ENCODE results near the gene PLXND1.

PLXND1 gene

GRCh38 chr3:129554356-129555152 lies 51.9 kb downstream of the PLXND1 start:
- peak; percentile 38 for DNase-seq (ENCODE audit: low read depth)
- H3K4me3 ChIP-seq (ENCODE audit: low read depth, low read length) = no peak overlapping the region
- TF ChIP-seq CTCF (IDR thresholded peaks at IDR 0.05; ENCODE audit: low read depth, low read length) (no peak), MYC (IDR thresholded peaks at IDR 0.05; ENCODE audit: low read depth, low read length) (no peak), POLR2A (IDR thresholded peaks at IDR 0.05; ENCODE audit: extremely low read depth, insufficient read length) (no peak), MAX (IDR thresholded peaks at IDR 0.05; ENCODE audit: low read depth, low read length) (no peak)

- TF ChIP-seq MYC (IDR thresholded peaks at IDR 0.05; ENCODE audit: low read depth, low read length) = no peak
- TF ChIP-seq POLR2A (IDR thresholded peaks at IDR 0.05; ENCODE audit: extremely low read depth, insufficient read length) = no peak
- no peak for TF ChIP-seq CTCF (IDR thresholded peaks at IDR 0.05; ENCODE audit: low read depth, low read length)
- no peak for TF ChIP-seq MAX (IDR thresholded peaks at IDR 0.05; ENCODE audit: low read depth, low read length)
- H3K4me3 ChIP-seq (ENCODE audit: low read depth, low read length) = no peak overlapping the region
- peak; percentile 46 for DNase-seq (ENCODE audit: low read depth)
These were observed 52.8 kb downstream of the PLXND1 start for GRCh38 chr3:129553719-129554118.

GRCh38 chr3:129553171-129553570 lies 53.3 kb downstream of the PLXND1 start:
- TF ChIP-seq CTCF (IDR thresholded peaks at IDR 0.05; ENCODE audit: low read depth, low read length) (no peak), MYC (IDR thresholded peaks at IDR 0.05; ENCODE audit: low read depth, low read length) (no peak), POLR2A (IDR thresholded peaks at IDR 0.05; ENCODE audit: extremely low read depth, insufficient read length) (no peak), MAX (IDR thresholded peaks at IDR 0.05; ENCODE audit: low read depth, low read length) (no peak)
- no peak for DNase-seq (ENCODE audit: low read depth)
- no peak overlapping the region for H3K4me3 ChIP-seq (ENCODE audit: low read depth, low read length)

- TF ChIP-seq MYC (IDR thresholded peaks at IDR 0.05; ENCODE audit: low read depth, low read length) (no peak), CTCF (IDR thresholded peaks at IDR 0.05; ENCODE audit: low read depth, low read length) (no peak), MAX (IDR thresholded peaks at IDR 0.05; ENCODE audit: low read depth, low read length) (no peak), POLR2A (IDR thresholded peaks at IDR 0.05; ENCODE audit: extremely low read depth, insufficient read length) (no peak)
- DNase-seq (ENCODE audit: low read depth) = no peak
- H3K4me3 ChIP-seq (ENCODE audit: low read depth, low read length) = no peak overlapping the region
These were observed 54.0 kb downstream of the PLXND1 start for GRCh38 chr3:129552287-129553050.

- no peak for TF ChIP-seq POLR2A (IDR thresholded peaks at IDR 0.05; ENCODE audit: extremely low read depth, insufficient read length)
- no peak for TF ChIP-seq MYC (IDR thresholded peaks at IDR 0.05; ENCODE audit: low read depth, low read length)
- no peak for TF ChIP-seq MAX (IDR thresholded peaks at IDR 0.05; ENCODE audit: low read depth, low read length)
- no peak for TF ChIP-seq CTCF (IDR thresholded peaks at IDR 0.05; ENCODE audit: low read depth, low read length)
- no peak for DNase-seq (ENCODE audit: low read depth)
- H3K4me3 ChIP-seq (ENCODE audit: low read depth, low read length) = no peak overlapping the region
These were observed 56.7 kb downstream of the PLXND1 start for GRCh38 chr3:129549805-129550204.

Measured in NB4 (cell line).